GM12873 (cell line): ENCODE results near the gene CTNNB1.

Experiments
- TF ChIP-seq, protein P1 (sequence below): IDR thresholded peaks from 2 replicates; pipeline ENCODE4 v1.5.1; 2012; ENCODE audit warnings: low read depth, mild to moderate bottlenecking, moderate library complexity, low read length, control low read depth; ENCODE audit not compliant: insufficient read depth; ENCODE audit errors: missing control alignments

CTNNB1 gene

DNA sequence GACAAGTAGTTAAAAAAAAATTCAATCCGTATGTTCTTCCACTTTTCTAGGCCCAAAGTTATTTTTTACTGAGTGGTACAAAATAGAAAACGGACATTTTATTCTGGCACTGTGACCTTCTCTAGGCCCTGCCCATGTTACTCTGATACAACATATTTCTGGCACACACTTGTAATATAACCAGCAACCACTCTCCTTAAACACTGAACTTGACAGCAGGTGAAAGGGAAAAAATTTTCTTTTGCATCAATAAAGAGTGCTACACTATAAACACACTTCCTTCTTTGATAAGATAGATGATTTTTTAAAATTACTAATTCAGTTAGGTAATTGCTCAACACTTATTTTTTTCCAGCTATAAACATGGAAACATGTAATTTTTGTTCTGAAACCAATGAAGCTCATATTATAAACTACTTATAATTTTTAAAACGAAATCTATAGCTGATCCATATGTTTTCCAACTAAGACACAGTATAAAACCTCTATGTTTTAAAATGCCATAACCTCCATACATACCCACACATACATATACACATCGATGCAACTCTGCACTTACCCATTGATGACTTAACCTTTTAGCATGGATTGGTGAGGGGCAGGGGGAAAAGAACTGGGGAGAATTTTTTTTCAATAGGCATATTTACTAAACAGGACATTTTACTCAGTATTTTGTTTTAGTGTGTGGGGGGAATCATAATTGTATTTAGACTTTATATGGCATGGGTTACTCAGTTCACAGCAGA is 5.3 kb upstream of the CTNNB1 start:
- TF ChIP-seq, protein P1, sequence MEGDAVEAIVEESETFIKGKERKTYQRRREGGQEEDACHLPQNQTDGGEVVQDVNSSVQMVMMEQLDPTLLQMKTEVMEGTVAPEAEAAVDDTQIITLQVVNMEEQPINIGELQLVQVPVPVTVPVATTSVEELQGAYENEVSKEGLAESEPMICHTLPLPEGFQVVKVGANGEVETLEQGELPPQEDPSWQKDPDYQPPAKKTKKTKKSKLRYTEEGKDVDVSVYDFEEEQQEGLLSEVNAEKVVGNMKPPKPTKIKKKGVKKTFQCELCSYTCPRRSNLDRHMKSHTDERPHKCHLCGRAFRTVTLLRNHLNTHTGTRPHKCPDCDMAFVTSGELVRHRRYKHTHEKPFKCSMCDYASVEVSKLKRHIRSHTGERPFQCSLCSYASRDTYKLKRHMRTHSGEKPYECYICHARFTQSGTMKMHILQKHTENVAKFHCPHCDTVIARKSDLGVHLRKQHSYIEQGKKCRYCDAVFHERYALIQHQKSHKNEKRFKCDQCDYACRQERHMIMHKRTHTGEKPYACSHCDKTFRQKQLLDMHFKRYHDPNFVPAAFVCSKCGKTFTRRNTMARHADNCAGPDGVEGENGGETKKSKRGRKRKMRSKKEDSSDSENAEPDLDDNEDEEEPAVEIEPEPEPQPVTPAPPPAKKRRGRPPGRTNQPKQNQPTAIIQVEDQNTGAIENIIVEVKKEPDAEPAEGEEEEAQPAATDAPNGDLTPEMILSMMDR, result no peak

DNA sequence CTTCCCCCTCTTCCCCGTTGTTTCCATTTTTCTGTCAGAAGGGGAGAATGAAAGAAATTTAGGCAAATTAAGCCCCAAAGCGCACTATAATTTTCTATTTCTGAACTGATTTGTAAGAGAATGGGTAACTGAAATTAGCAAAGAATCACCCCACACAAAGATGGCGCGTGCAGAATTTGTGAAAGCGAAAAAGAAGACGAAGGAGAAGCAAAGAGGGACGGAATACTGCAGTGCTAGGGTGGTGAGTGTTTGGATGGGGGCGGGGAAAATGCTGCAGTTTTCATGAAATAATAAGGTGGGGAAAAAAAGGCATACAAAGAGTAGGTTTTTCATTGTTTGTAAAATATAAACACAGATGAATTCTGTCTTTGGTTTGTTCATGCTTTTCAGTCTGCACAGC is 4.6 kb upstream of the CTNNB1 start:
- TF ChIP-seq, protein P1, result no peak

DNA sequence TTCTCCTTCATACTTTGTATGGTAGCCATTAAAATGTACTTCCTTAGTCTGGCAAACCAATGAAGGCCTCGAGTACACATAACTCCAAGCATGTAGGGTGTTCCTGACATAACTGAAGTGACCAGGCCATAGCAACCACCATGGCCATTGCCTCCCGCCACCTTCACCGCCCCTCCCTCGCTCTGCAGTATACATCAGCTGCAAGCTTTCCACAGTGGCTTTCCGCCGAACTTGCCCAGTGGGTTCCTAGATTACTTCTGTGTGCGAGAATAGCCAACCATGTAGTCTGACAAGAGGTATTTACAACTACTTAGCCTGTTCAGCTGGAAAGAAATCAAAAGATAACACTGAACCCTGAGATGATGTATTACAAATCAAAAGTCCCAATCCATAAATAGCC is 3.4 kb upstream of the CTNNB1 start:
- TF ChIP-seq, protein P1, result no peak

DNA sequence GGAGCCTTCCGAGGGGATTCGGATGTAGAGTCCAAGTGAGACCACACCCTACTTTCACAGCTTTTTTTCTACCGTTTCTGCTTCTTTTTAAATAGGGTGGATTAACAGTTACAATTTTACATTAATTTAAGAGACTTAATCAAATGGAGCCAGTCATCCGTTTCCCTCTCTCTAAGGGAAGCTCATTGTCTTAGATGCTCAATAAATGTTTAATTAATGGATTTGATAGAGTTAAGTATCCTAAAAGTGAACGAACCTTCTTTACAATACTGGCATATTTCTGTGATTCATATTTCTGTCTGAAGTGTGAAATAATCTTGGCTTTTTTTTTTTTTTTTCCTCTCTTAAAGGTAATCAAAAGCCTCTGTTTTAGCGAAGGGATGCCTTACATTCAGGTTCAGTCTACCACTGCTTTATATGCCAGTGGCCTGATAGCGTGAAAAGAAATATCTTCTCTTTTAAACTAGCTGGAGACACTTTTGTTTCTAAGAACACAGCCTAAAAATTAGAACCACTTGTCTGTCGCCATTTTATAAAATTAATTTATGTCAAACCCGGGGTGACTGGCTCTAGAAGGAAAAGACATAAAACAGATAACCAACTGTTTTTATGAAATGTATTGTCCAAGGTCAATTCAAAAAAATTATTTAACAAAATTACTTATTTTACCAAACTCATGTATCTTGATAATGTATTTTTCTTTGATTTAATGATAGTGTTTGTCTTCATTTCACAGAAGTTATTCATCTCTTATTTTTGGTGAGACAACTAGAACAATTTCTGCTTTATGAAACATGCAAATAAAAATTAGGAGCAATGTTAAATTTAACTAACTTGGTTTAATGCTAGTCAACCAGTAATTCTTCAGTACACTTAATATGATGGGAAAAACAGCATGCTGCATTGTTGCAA is 2.5 kb upstream of the CTNNB1 start:
- TF ChIP-seq, protein P1, result no peak

DNA sequence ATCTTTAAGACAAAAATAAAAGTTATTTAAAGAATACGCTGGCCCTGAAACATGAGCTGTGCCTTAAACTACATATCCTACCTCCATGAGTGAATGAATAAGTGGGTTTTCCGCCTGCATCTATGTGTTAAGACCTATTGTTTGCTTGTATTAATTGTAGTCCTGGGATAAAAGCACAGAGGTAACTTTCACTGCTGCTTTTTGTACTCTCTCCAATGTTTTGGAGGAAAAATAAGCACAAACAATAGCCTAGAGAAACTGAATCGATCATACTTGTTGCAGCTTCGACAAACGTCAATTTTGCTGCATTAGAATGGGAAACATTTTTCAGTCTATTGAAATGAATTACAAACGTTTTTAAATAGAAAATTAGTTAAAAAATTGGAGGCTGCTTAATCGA is 1.3 kb upstream of the CTNNB1 start:
- TF ChIP-seq, protein P1, result no peak

DNA sequence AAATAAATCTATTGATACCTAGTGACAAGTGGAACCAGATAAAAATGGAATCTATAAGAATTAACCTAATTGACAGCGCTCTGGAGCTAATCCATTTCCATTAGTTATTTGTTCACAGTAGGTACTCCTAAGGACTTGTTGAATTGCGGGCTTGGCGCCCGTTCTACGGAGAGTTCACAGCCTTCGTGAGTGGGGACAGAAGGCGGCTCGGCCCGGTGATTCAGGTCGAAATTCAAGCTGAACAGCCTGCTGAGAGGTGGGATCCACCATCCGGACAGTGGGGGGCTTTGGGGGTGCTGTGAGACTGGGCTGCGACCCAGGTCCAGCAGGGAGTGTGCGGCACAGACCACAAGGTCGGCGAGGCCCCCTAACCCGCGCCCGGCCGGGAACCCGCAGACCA is 779 bp upstream of the CTNNB1 start:
- TF ChIP-seq, protein P1, result no peak
